Endothelial cell (in vitro differentiated cells): ENCODE results near the gene SMU1. TPM values are rescaled to one million over a fixed set of nuclear protein-coding genes. Genes with fewer than 3 reads are reported as not detected.

Source experiments
- DNase-seq: peaks from one replicate; pipeline ENCODE4 v3.0.0; 2021; ENCODE audit warnings: low spot score
- H3K27ac Mint-ChIP-seq: one replicate; pipeline ENCODE4 v1.8.0; 2021; ENCODE audit warnings: mixed read lengths, inconsistent platforms; ENCODE audit not compliant: unreplicated experiment
- H3K27me3 Mint-ChIP-seq: one replicate; pipeline ENCODE4 v1.8.0; 2021; ENCODE audit warnings: mild to moderate bottlenecking, moderate library complexity, mixed read lengths, inconsistent platforms; ENCODE audit not compliant: unreplicated experiment
- H3K36me3 Mint-ChIP-seq: one replicate; pipeline ENCODE4 v1.8.0; 2021; ENCODE audit warnings: mild to moderate bottlenecking, low read depth, mixed read lengths, inconsistent platforms; ENCODE audit not compliant: unreplicated experiment
- H3K4me1 Mint-ChIP-seq: one replicate; pipeline ENCODE4 v1.8.0; 2021; ENCODE audit warnings: mild to moderate bottlenecking, mixed read lengths, inconsistent platforms; ENCODE audit not compliant: unreplicated experiment
- H3K4me3 Mint-ChIP-seq: one replicate; pipeline ENCODE4 v1.8.0; 2021; ENCODE audit warnings: mild to moderate bottlenecking, mixed read lengths, inconsistent platforms; ENCODE audit not compliant: unreplicated experiment
- H3K9me3 Mint-ChIP-seq: one replicate; pipeline ENCODE4 v1.8.0; 2021; ENCODE audit warnings: mixed read lengths, inconsistent platforms; ENCODE audit not compliant: unreplicated experiment
- CTCF ChIP-seq: fragments of 200-600 bp; sonication (generic); IDR thresholded peaks from one replicate; pipeline ENCODE4 v1.5.0; 2021; ENCODE audit warnings: antibody characterized with exemption; ENCODE audit not compliant: unreplicated experiment
- total RNA-seq: library from RNA; stranded (reverse); fragmentation: NEBNext Ultra II Directional; extraction: Animal tissue kit (Norgen Biotek cat#: 25700); gene quantifications from one replicate; pipeline ENCODE4 v1.2.1, GENCODE V29; 2021; ENCODE audit not compliant: unreplicated experiment

The SMU1 gene
- total RNA-seq, 1 donor from 2014 or later = 23.7 TPM

GRCh38 chr9:33065157-33066076 lies 11.1 kb downstream of the SMU1 start:
- H3K4me3 Mint-ChIP-seq = no peak overlapping the region
- peaks cover 53% of the 10 kb centered on the region for H3K36me3 Mint-ChIP-seq
- H3K27me3 Mint-ChIP-seq = no peaks in the 10 kb centered on the region
- no peak for DNase-seq
- H3K4me1 Mint-ChIP-seq = no peaks in the 10 kb centered on the region
- no peaks in the 10 kb centered on the region for H3K9me3 Mint-ChIP-seq
- no peak overlapping the region for H3K27ac Mint-ChIP-seq
- TF ChIP-seq CTCF = no peak

- no peak for DNase-seq
- Mint-ChIP-seq H3K4me3 (no peak overlapping the region), H3K4me1 (no peaks in the 10 kb centered on the region), H3K27me3 (no peaks in the 10 kb centered on the region), H3K36me3 (peaks cover 24% of the 10 kb centered on the region), H3K27ac (no peak overlapping the region), H3K9me3 (no peaks in the 10 kb centered on the region)
- TF ChIP-seq CTCF = no peak
These were observed 25.3 kb downstream of the SMU1 start for GRCh38 chr9:33051144-33051543.

DNA sequence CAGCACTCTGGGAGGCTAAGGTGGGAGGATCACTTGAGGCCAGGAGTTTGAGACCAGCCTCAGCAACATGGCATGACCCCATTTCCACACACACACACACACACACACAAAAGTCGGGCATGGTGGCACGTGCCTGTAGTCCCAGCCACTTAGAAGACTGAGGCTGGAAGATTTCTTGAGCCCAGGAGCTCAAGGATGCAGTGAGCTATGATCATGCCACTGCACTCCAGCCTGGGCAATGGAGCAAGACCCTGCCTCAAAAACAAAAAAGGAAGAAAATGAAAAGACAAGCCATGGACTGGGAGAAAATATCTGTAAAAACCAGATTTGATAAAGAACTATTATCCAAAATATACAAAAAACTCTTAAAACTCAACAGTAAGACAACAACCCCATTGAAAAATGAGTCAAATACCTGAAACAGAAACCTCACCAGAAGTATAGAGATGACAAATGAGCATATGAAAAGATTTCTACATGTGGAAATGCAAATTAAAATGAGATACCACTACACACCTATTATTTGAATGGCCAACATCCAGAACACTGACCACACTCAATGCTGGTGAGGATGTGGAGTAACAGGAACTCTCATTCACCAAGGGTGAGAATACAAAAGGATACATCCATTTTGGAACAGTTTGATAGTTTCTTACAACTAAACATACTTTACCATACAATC lies 26.7 kb downstream of the SMU1 start:
- DNase-seq = no peak
- Mint-ChIP-seq H3K27ac (no peak overlapping the region), H3K9me3 (no peaks in the 10 kb centered on the region), H3K27me3 (peaks cover 1% of the 10 kb centered on the region), H3K4me3 (no peak overlapping the region), H3K36me3 (peaks cover 26% of the 10 kb centered on the region), H3K4me1 (peaks cover 2% of the 10 kb centered on the region)
- no peak for TF ChIP-seq CTCF

GRCh38 chr9:33048054-33048465 lies 28.4 kb downstream of the SMU1 start:
- Mint-ChIP-seq H3K9me3 (no peaks in the 10 kb centered on the region), H3K27ac (no peak overlapping the region), H3K36me3 (peaks cover 28% of the 10 kb centered on the region), H3K4me1 (peaks cover 4% of the 10 kb centered on the region), H3K4me3 (no peak overlapping the region), H3K27me3 (peaks cover 3% of the 10 kb centered on the region)
- DNase-seq = no peak
- TF ChIP-seq CTCF = no peak

- no peak for TF ChIP-seq CTCF
- H3K36me3 Mint-ChIP-seq = peaks cover 24% of the 10 kb centered on the region
These were observed 30.4 kb downstream of the SMU1 start for GRCh38 chr9:33046061-33046460.

More at GRCh38 chr9:33046061-33046460, 30.4 kb downstream of the SMU1 start:
- Mint-ChIP-seq H3K9me3 (no peaks in the 10 kb centered on the region), H3K4me1 (peaks cover 4% of the 10 kb centered on the region), H3K27me3 (peaks cover 3% of the 10 kb centered on the region), H3K27ac (no peak overlapping the region), H3K4me3 (no peak overlapping the region)
- DNase-seq = no peak
